SH-SY5Y (cell line): Measurements from ENCODE around the gene TMEM243.

Experiments
- GATA2 ChIP-seq: IDR thresholded peaks from 2 replicates; pipeline ENCODE4 v1.6.1; 2011; ENCODE audit warnings: mild to moderate bottlenecking, low read depth, low read length
- GATA3 ChIP-seq: IDR thresholded peaks from 2 replicates; pipeline ENCODE4 v1.6.1; 2011; ENCODE audit warnings: low read depth, mild to moderate bottlenecking, low read length, moderate library complexity

- TF ChIP-seq GATA3 (no peak), GATA2 (no peak)
Observed at GRCh38 chr7:87151002-87151728, 68.4 kb downstream of the TMEM243 start.
